Endothelial cell of umbilical vein (primary cell): ENCODE data around the gene MYL3. TPM values are rescaled to one million over a fixed set of nuclear protein-coding genes. Genes with fewer than 3 reads are reported as not detected.

ENCODE experiments used
- BruUV-seq: library from RNA; stranded (reverse); fragments of 400-500 nt; replicated peaks from 2 replicates; lab custom pipeline; 2021; lab: Mats Ljungman, UMichigan
- CTCF ChIA-PET: fragments of 300-600, 350-600 bp; sonication (Branson Sonifier 250); formaldehyde crosslinking; loops from one replicate; lab custom pipeline; 2021; ENCODE audit warnings: antibody characterized with exemption, inconsistent platforms; lab: Charles Lee
- POLR2A ChIA-PET: fragments of 300-600, 350-600 bp; sonication (Branson Sonifier 250); formaldehyde crosslinking; loops from one replicate; lab custom pipeline; 2021; ENCODE audit warnings: antibody characterized with exemption, inconsistent platforms; lab: Charles Lee
- DNase-seq: peaks from one replicate; pipeline ENCODE4 v3.0.0-alpha.2; 2011; ENCODE audit warnings: low read depth, low spot score
- FAIRE-seq: peaks from 2 replicates; lab custom pipeline; 2011; peaks lifted over from hg19 to GRCh38; lab: Jason Lieb, UNC
- H2AFZ ChIP-seq: 2 replicates; pipeline ENCODE4 v1.6.0; 2012; ENCODE audit warnings: low read depth, low read length, control low read depth, inconsistent platforms
- H3K27ac ChIP-seq: 2 replicates; pipeline ENCODE4 v1.5.1; 2011; ENCODE audit warnings: low read depth, mild to moderate bottlenecking, control low read depth, low read length, moderate library complexity; ENCODE audit not compliant: insufficient read depth
- H3K27me3 ChIP-seq, 2 experiments: 2 replicates each; pipeline versions ENCODE4 v1.6.0 to v1.6.1; 2011; ENCODE audit warnings: low read length in 2 of 2, mixed read lengths in 1 of 2; ENCODE audit not compliant: control insufficient read depth in 2 of 2, insufficient read depth in 2 of 2
- H3K36me3 ChIP-seq, 2 experiments: 2 replicates in 1 of 2; 3 replicates in 1 of 2; pipeline ENCODE4 v1.5.1; 2011; ENCODE audit warnings: low read length in 2 of 2, mild to moderate bottlenecking in 1 of 2, moderate library complexity in 1 of 2; ENCODE audit not compliant: control insufficient read depth in 2 of 2, insufficient read depth in 2 of 2; ENCODE audit errors: extremely low read depth in 1 of 2
- H3K4me1 ChIP-seq: 3 replicates; pipeline ENCODE4 v1.5.1; 2011; ENCODE audit warnings: mild to moderate bottlenecking, low read length; ENCODE audit not compliant: control insufficient read depth, insufficient read depth; ENCODE audit errors: extremely low read depth
- H3K4me2 ChIP-seq: 2 replicates; pipeline ENCODE4 v1.6.1; 2011; ENCODE audit warnings: low read length, control low read depth, mixed read lengths; ENCODE audit not compliant: insufficient read depth
- H3K4me3 ChIP-seq, 3 experiments: fragments of 200-600 bp in 1 of 3; sonication (generic), shearing (Covaris generic) in 1 of 3; replicated peaks in 1 of 3; 2 replicates each; pipeline ENCODE4 v1.5.1; 2011 to 2016; ENCODE audit warnings: control low read depth in 3 of 3, low read length in 3 of 3, mild to moderate bottlenecking in 2 of 3, inconsistent platforms in 1 of 3, low read depth in 1 of 3, moderate library complexity in 1 of 3; ENCODE audit not compliant: insufficient read depth in 1 of 3
- H3K79me2 ChIP-seq: 2 replicates; pipeline ENCODE4 v1.6.0; 2012; ENCODE audit warnings: low read length, inconsistent platforms; ENCODE audit not compliant: control insufficient read depth, insufficient read depth
- H3K9ac ChIP-seq: replicated peaks from 2 replicates; pipeline ENCODE3; 2011; ENCODE audit warnings: low read length, control low read depth; ENCODE audit not compliant: insufficient read depth; ENCODE audit errors: extremely low read depth
- H3K9me1 ChIP-seq: replicated peaks from 3 replicates; pipeline ENCODE4 v1.6.0; 2011; ENCODE audit warnings: mild to moderate bottlenecking, low read length; ENCODE audit not compliant: control insufficient read depth, insufficient read depth; ENCODE audit errors: extremely low read depth
- H3K9me3 ChIP-seq: replicated peaks from 2 replicates; pipeline ENCODE4 v1.5.1; 2012; ENCODE audit warnings: low read length, inconsistent platforms; ENCODE audit not compliant: control insufficient read depth, insufficient read depth
- H4K20me1 ChIP-seq: replicated peaks from 2 replicates; pipeline ENCODE3; 2011; ENCODE audit warnings: mild to moderate bottlenecking, low read length; ENCODE audit not compliant: control insufficient read depth, insufficient read depth; ENCODE audit errors: extremely low read depth
- MAX ChIP-seq: IDR thresholded peaks from 2 replicates; pipeline ENCODE4 v1.6.1; 2011; ENCODE audit not compliant: insufficient read depth, insufficient read length
- POLR2A ChIP-seq: IDR thresholded peaks from 2 replicates; pipeline ENCODE4 v1.6.1; 2012; ENCODE audit warnings: low read depth, mild to moderate bottlenecking, control low read depth, low read length
- dilution Hi-C: fragments of 300-500 bp; cut with MboI; formaldehyde crosslinking; loops from one replicate; pipeline ENCODE4 v1.15.0; 2019; ENCODE audit warnings: low sequenced_read_pairs; ENCODE audit not compliant: extremely low pct_ligation_motif_present
- intact Hi-C: fragments of 100-400 bp; cut with micrococcal nuclease; formaldehyde crosslinking; loops from one replicate; pipeline ENCODE4 v1.10.0; 2022
- polyA plus RNA-seq, 4 experiments: library from polyadenylated mRNA; depleted of rRNA in 3 of 4; stranded (reverse) in 3 of 4; unstranded in 1 of 4; fragments of >200 nt; gene quantifications; 2 replicates each; pipeline versions ENCODE4 v1.2.1 to v1.2.3, GENCODE V29; 2011 to 2012; ENCODE audit warnings: missing spikeins in 1 of 4
- total RNA-seq: library from RNA; stranded (reverse); gene quantifications from 2 replicates; pipeline ENCODE4 v1.2.3, GENCODE V29; 2021

MYL3 gene
- total and polyA plus RNA-seq, 2 donors (not counting 3 experiments of a cell fraction or from before 2014, with no cell fraction given), result not detected

GRCh38 chr3:46877406-46878125 lies 14.3 kb upstream of the MYL3 start, which contains the start of gene PTH1R:
PTH1R (plus strand) TSS chr3:46877721; CDS start chr3:46883560, 5,839 bp downstream.
- DNase-seq (no peak), FAIRE-seq (no peak)
- intact Hi-C loops, result no loop called here
- Histone ChIP-seq H3K9me1 (no peaks in the 10 kb centered on the region), H4K20me1 (no peaks in the 10 kb centered on the region), H3K27ac (no peak within 1 kb of the TSS), H3K36me3 (no peaks in the 10 kb centered on the region), H3K4me2 (no peak within 1 kb of the TSS), H3K27me3 (peaks cover 10 to 26% of the 10 kb centered on the region in 2 experiments), H3K9me3 (no peaks in the 10 kb centered on the region), H3K4me3 (no peak within 1 kb of the TSS), H3K9ac (no peak within 1 kb of the TSS), H3K4me1 (no peaks in the 10 kb centered on the region), H2AFZ (no peak within 1 kb of the TSS), H3K79me2 (no peaks in the 10 kb centered on the region)
- ChIA-PET CTCF (interaction anchor here (0.8 to 1.4 kb wide), 3 partner anchors 11 to 16 kb away, joined by 3 to 4 read pairs (median 3); no protein-coding TSS in a partner anchor), POLR2A (no interaction called here)
- dilution Hi-C loops, result no loop called here
- no peak for TF ChIP-seq POLR2A
- BruUV-seq, result no TSS peak

GRCh38 chr3:46876313-46877300 lies 13.4 kb upstream of the MYL3 start:
- Histone ChIP-seq H3K79me2 (no peaks in the 10 kb centered on the region), H3K36me3 (no peaks in the 10 kb centered on the region), H2AFZ (no peak overlapping the region), H3K4me1 (no peaks in the 10 kb centered on the region), H3K27ac (no peak overlapping the region), H3K9me1 (no peaks in the 10 kb centered on the region), H3K4me3 (no peak overlapping the region), H3K27me3 (peaks cover 9 to 18% of the 10 kb centered on the region in 2 experiments), H4K20me1 (no peaks in the 10 kb centered on the region), H3K4me2 (no peak overlapping the region), H3K9ac (no peak overlapping the region), H3K9me3 (no peaks in the 10 kb centered on the region)
- ChIA-PET CTCF (interaction anchor here (0.8 to 1.4 kb wide), 3 partner anchors 17 to 47 kb away, joined by 3 to 5 read pairs (median 3); no protein-coding TSS in a partner anchor), POLR2A (no interaction called here)
- DNase-seq (no peak), FAIRE-seq (no peak)
- BruUV-seq, result no TSS peak
- no peak for TF ChIP-seq MAX
- dilution Hi-C loops, result no loop called here
- intact Hi-C loops, result no loop called here
